Activated naive CD4-positive, alpha-beta T cell treated with anti-CD3 and anti-CD28 coated beads, Interleukin-2, amount 10 ng/mL, durations not matched to agents 5 hours and 36 hours (primary cell): ENCODE measurements around the gene CREM. TPM values are rescaled to one million over a fixed set of nuclear protein-coding genes. Genes with fewer than 3 reads are reported as not detected.

Experiments used
- microRNA-seq: library from miRNA; unstranded; fragments of <30 nt; microRNA quantifications from one replicate; pipeline ENCODE4 v1.2.0, GENCODE V29; 2022; ENCODE audit warnings: borderline microRNAs expressed, borderline replicate concordance
- total RNA-seq, 2 experiments: library from RNA; stranded (reverse); gene quantifications; one replicate each; pipeline ENCODE4 v1.2.3, GENCODE V29; 2021

Gene CREM
- 10 to 100 TPM; 61.5 to 61.9 TPM for total RNA-seq

GRCh38 chr10:35126530-35127288, at the start of gene CREM:
CREM (plus strand) TSS chr10:35126846; CDS start chr10:35137836, 10,990 bp downstream.

GRCh38 chr10:35090162-35090954, 36.3 kb upstream of the CREM start, which contains the start of gene CUL2:
CUL2 (minus strand) TSS chr10:35090341; CDS start chr10:35071317, 19,024 bp downstream.

Small RNA genes lying within 50 kb of the gene (microRNA-seq; reads per million reads assigned to microRNA genes)
- gene MIR3611: 2.7 reads per million, percentile 12 among the genes with 10 or more reads in this experiment

Other genes with a start within 250 kb of the CREM start
- 10 to 100 TPM; 36.4 to 37.4 TPM for gene CUL2, start 36.5 kb upstream of the CREM start, total RNA-seq
- 10 to 100 TPM; 75.7 to 77.0 TPM for gene CCNY, start 209.7 kb downstream of the CREM start, total RNA-seq